HG03064 (cell line): ENCODE results near the gene OCEL1.

ENCODE experiments used
- ATAC-seq: cut with Tn5 transposase; IDR thresholded peaks from one replicate; pipeline ENCODE4 v1.9.1; 2021; ENCODE audit warnings: low read depth; ENCODE audit not compliant: unreplicated experiment

Gene OCEL1

GRCh38 chr19:17209126-17210036, 16.6 kb upstream of the OCEL1 start:
- no peak for ATAC-seq

GRCh38 chr19:17210296-17210695, 15.7 kb upstream of the OCEL1 start:
- ATAC-seq = no peak

- no peak for ATAC-seq
Observed at GRCh38 chr19:17211547-17212446, 14.2 kb upstream of the OCEL1 start.

- ATAC-seq = no peak
Observed at GRCh38 chr19:17213334-17213733, 12.7 kb upstream of the OCEL1 start.

GRCh38 chr19:17214508-17215126, 11.4 kb upstream of the OCEL1 start:
- no peak for ATAC-seq

- peak; percentile 65 for ATAC-seq
Observed at GRCh38 chr19:17215127-17215971, 10.7 kb upstream of the OCEL1 start, which contains the start of gene USE1. USE1 (plus strand) TSS chr19:17215357; CDS start chr19:17215406, 49 bp downstream.

GRCh38 chr19:17216058-17216670, 9.9 kb upstream of the OCEL1 start:
- ATAC-seq = no peak

GRCh38 chr19:17219286-17219685, 6.7 kb upstream of the OCEL1 start:
- ATAC-seq = no peak

GRCh38 chr19:17220207-17220758, 5.7 kb upstream of the OCEL1 start:
- no peak for ATAC-seq

- ATAC-seq = no peak
Observed at GRCh38 chr19:17225053-17225452, 973 bp upstream of the OCEL1 start.

GRCh38 chr19:17227798-17228367, 1.9 kb downstream of the OCEL1 start:
- ATAC-seq = no peak

GRCh38 chr19:17229890-17230289, 3.9 kb downstream of the OCEL1 start:
- ATAC-seq = no peak

GRCh38 chr19:17232258-17232657, 6.2 kb downstream of the OCEL1 start:
- no peak for ATAC-seq

- ATAC-seq = no peak
Observed at GRCh38 chr19:17234911-17235299, 8.9 kb downstream of the OCEL1 start.

GRCh38 chr19:17235300-17235970, 9.4 kb downstream of the OCEL1 start:
- no peak for ATAC-seq

- no peak for ATAC-seq
Observed at GRCh38 chr19:17235971-17236777, 10.1 kb downstream of the OCEL1 start.

GRCh38 chr19:17236811-17237543, 11.0 kb downstream of the OCEL1 start:
- ATAC-seq = no peak
